GM23248 (cell line): ENCODE measurements around the gene S100A4.

Source experiments
- EZH2 ChIP-seq: fragments of 200-600 bp; sonication (generic); IDR thresholded peaks from 2 replicates; pipeline ENCODE4 v1.6.1; 2018; ENCODE audit warnings: antibody characterized with exemption, mild to moderate bottlenecking; ENCODE audit not compliant: insufficient read depth, poor library complexity, severe bottlenecking
- EZH2phosphoT487 ChIP-seq: fragments of 200-600 bp; sonication (generic); IDR thresholded peaks from 2 replicates; pipeline ENCODE4 v1.6.1; 2018; ENCODE audit warnings: antibody characterized with exemption, moderate library complexity, mild to moderate bottlenecking, low read depth; ENCODE audit not compliant: insufficient read depth

DNA sequence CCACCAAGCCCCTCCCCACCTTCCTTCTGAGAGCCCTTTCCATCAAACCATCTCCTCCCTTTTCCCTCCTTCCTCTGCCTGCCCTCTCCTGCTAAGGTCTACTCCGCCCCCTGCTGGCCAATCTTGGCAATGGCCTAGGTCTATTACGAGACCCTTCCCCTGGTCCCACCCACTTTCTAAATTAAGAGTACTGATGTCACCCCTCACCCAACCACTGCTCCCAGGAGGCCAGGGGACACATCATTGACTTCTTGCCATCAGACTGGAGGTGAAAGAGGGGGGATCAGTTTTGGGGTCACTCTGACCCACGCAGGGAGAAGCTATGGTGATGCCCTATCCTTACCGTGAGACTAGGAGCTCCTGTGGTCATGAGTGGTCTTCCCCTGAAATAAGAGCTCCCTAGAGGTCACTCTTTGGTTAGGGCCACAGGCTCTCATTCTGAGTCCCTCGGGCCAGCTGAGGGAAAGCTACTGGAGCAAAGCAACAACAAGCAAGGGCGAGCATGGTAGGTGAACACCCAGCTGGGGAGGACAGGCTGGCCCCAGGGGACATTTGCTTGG lies 50.5 kb downstream of the S100A4 start:
- TF ChIP-seq EZH2phosphoT487 (no peak), EZH2 (no peak)
